ENCODE data around the gene MORN5.
A peak's percentile ranks its signal among the peaks of the same experiment; 100 is the strongest.

Gene MORN5

DNA sequence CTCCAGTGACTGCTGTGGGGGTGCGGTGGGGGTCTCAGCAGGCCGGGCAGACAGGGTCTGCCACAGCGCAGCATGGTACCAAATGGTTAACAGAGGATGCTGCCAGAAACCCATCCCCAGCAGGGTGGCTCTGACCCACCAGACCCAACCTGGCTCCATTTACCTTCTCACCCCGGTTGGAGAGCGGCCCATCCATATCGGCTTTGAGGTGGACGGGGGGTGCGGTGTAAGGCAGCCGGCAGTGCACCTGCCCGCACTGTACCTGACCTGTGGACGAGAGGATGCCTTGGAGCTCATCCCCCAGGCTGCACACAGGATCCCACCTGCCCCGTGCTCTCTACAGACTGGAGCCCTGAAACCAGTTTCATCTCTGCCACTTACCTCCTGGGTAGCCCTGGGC, 49.7 kb downstream of the MORN5 start:
- Histone ChIP-seq H3K27me3 (ENCODE audit: control insufficient read depth, insufficient read depth, low read length) (peaks cover 48% of the 10 kb centered on the region), H3K9me3 (replicated peaks; ENCODE audit: low read length) (no peaks in the 10 kb centered on the region), H3K9ac (ENCODE audit: low read depth, low read length) (no peak overlapping the region), H3K36me3 (ENCODE audit: insufficient read depth, low read length) (no peaks in the 10 kb centered on the region), H3K4me3 (ENCODE audit: low read length) (no peak overlapping the region), H3K4me2 (ENCODE audit: low read length) (no peak overlapping the region), H3K4me1 (ENCODE audit: control insufficient read depth, insufficient read depth, low read length) (peaks cover 25% of the 10 kb centered on the region)

DNA sequence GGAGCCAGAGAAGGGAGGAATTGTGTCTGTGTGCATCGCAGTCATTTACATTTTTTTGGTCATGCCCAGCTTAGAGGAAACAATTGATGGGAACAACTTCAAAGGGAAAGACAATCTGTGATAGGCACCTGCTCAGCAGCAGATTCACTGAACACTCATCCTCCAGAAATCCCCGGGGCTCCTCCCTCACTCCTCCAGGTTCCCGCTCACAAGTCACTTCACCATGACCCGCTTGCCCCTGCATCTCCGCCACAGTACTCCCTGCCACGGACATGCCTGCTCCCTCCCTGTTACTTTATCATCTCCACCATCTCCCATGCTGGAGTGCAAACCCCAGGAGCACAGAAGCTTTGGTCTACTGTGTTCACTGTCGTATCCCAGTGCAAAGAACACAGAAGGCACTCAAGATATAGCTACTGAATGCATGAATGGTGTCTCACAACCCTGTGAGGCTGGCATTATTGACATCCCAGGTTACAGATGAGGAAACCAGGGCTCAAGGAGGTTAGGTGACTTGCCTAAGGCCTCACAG, 52.8 kb downstream of the MORN5 start:
- no peak overlapping the region for H3K9ac ChIP-seq (ENCODE audit: low read depth, low read length)
- peaks cover 10% of the 10 kb centered on the region for H3K4me1 ChIP-seq (ENCODE audit: control insufficient read depth, insufficient read depth, low read length)
- no peaks in the 10 kb centered on the region for H3K9me3 ChIP-seq (replicated peaks; ENCODE audit: low read length)
- H3K27me3 ChIP-seq (ENCODE audit: control insufficient read depth, insufficient read depth, low read length): peaks cover 68% of the 10 kb centered on the region
- no peak overlapping the region for H3K4me3 ChIP-seq (ENCODE audit: low read length)
- H3K36me3 ChIP-seq (ENCODE audit: insufficient read depth, low read length): no peaks in the 10 kb centered on the region
- H3K4me2 ChIP-seq (ENCODE audit: low read length): no peak overlapping the region

DNA sequence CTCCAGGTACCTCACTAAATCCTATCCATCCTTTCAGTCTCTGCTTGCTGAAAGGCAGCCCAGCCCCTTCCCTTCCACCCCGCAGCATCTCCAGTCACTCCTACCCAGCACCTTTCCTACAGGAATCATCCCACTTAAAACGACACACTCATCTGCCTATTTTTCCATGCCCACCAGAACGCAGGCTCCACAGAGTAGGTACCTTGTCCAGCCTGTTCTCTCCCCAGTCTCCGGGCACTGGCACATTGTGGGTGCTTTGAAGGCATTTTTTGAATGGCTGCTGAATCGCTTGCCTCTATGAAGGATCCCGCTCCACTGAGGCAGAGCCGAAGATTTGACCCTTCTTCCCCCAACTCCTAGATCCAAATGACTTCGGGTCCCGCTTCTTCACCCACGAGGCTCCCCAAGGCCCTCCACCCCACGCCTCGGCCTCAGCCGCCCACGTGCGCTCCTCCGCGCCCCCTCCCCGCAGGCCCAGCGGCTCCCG, 53.4 kb downstream of the MORN5 start:
- Histone ChIP-seq H3K4me3 (ENCODE audit: low read length) (peak overlapping the region; percentile 57), H3K36me3 (ENCODE audit: insufficient read depth, low read length) (no peaks in the 10 kb centered on the region)

DNA sequence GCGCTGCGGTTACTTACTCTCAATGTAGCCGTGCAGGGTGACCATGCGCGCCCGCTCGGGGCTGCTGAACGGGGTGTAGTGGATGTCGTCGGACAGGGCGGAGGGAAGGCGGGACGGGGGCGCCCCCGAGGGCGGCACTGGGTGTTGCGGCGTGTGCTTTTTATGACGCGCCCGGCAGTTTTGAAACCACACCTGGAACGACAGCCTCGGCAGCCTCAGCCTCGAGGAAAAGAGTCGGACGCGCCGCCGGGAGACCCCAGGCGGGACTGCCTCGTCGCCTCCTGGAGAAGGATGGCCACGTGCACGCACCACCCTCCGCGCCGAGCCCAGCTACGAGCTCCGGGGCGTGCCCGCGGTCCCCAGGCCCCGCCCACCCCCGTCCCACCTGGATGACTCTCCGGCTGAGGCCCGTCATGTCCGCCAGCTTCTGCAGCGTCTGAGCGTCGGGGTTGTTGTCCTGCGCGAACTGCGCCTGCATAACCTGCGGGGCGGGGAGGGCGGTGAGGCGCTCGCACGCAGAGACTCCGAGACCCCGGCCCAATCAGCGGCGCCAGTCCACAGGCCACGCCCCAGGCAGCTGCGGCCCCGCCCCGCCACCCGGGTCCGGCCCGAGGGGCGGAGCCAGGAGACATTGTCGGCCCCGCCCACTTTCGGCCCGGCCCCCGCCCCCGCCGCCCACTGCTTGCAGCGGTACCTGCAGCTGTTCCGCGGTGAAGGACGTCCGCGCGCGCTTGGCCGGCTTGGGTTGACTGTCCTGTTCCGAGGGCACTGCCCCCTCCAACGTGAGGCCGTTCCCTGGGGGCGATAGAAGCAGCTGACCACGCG, 54.1 kb downstream of the MORN5 start:
- peaks cover 75% of the 10 kb centered on the region for H3K27me3 ChIP-seq (ENCODE audit: control insufficient read depth, insufficient read depth, low read length)

More for the DNA sequence above, 53.4 kb downstream of the MORN5 start:
- H3K9ac ChIP-seq (ENCODE audit: low read depth, low read length): no peak overlapping the region
- no peaks in the 10 kb centered on the region for H3K9me3 ChIP-seq (replicated peaks; ENCODE audit: low read length)
- peaks cover 69% of the 10 kb centered on the region for H3K27me3 ChIP-seq (ENCODE audit: control insufficient read depth, insufficient read depth, low read length)
- H3K4me2 ChIP-seq (ENCODE audit: low read length): peak overlapping the region; percentile 75
- H3K4me1 ChIP-seq (ENCODE audit: control insufficient read depth, insufficient read depth, low read length): peaks cover 12% of the 10 kb centered on the region

GRCh38 chr9:122214507-122214906, 54.8 kb downstream of the MORN5 start:
- Histone ChIP-seq H3K4me2 (ENCODE audit: low read length) (peak overlapping the region; percentile 75), H3K4me3 (ENCODE audit: low read length) (peak overlapping the region; percentile 39), H3K9ac (ENCODE audit: low read depth, low read length) (no peak overlapping the region), H3K27me3 (ENCODE audit: control insufficient read depth, insufficient read depth, low read length) (peaks cover 82% of the 10 kb centered on the region), H3K36me3 (ENCODE audit: insufficient read depth, low read length) (no peaks in the 10 kb centered on the region), H3K4me1 (ENCODE audit: control insufficient read depth, insufficient read depth, low read length) (peaks cover 19% of the 10 kb centered on the region), H3K9me3 (replicated peaks; ENCODE audit: low read length) (no peaks in the 10 kb centered on the region)

More for the DNA sequence above, 54.1 kb downstream of the MORN5 start:
- H3K4me2 ChIP-seq (ENCODE audit: low read length): peak overlapping the region; percentile 75
- no peaks in the 10 kb centered on the region for H3K9me3 ChIP-seq (replicated peaks; ENCODE audit: low read length)
- peaks cover 14% of the 10 kb centered on the region for H3K4me1 ChIP-seq (ENCODE audit: control insufficient read depth, insufficient read depth, low read length)
- peak overlapping the region; percentile 57 for H3K4me3 ChIP-seq (ENCODE audit: low read length)
- H3K9ac ChIP-seq (ENCODE audit: low read depth, low read length): no peak overlapping the region
- no peaks in the 10 kb centered on the region for H3K36me3 ChIP-seq (ENCODE audit: insufficient read depth, low read length)

DNA sequence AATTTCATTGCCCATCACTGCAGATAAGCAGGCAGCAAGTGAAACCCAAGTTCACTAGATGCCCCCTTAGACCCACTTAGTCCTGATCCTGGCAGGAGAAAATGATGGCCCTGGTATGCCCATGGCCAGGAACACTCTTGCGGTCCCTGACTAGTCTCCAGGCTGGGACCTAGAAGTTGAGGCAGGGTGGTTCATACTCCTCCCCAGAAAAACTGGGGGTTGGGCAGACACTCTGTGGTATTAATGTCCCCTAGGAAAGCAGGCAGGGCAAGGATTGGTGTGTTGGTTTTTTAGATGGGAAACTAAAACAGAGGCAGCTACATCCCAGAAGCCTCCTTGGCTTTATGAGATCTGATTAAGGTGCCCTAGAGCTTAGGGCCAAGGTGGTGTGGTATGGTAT, 56.0 kb downstream of the MORN5 start:
- no peak overlapping the region for H3K4me3 ChIP-seq (ENCODE audit: low read length)
- H3K4me1 ChIP-seq (ENCODE audit: control insufficient read depth, insufficient read depth, low read length): peaks cover 26% of the 10 kb centered on the region
- no peak overlapping the region for H3K4me2 ChIP-seq (ENCODE audit: low read length)
- peaks cover 89% of the 10 kb centered on the region for H3K27me3 ChIP-seq (ENCODE audit: control insufficient read depth, insufficient read depth, low read length)
- H3K36me3 ChIP-seq (ENCODE audit: insufficient read depth, low read length): no peaks in the 10 kb centered on the region
- H3K9me3 ChIP-seq (replicated peaks; ENCODE audit: low read length): no peaks in the 10 kb centered on the region
- H3K9ac ChIP-seq (ENCODE audit: low read depth, low read length): no peak overlapping the region

DNA sequence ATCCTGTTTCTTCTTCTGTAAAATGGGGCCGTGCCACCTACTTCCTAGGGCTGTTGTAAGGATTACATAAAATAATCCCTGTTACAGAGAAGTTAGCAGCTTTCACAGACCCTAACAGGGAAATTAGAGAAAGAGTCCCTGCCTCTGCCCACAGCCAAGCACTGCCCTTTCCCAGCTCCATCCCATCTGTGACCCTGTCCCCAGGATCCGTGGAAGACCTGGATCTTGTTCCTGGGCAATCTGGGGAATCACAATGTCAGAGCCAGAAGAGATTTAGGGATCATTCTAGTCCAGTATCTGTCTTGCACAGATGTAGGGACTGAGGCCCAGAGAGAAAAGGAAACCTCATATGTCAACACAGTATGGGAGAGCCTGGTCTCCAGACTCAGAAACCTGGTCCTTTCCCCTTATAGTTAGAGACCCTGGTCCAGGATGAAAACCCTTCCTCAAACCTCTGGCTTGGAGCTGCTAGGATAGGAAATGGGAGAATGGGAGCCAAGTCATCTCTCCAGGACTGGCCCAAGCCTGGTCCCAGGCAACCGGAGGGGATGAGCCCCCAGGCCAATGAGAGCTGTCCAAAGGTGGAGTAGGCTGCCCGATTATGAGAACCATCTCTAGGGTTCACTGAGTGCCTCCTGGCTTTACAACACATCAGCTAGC, 56.6 kb downstream of the MORN5 start:
- H3K4me3 ChIP-seq (ENCODE audit: low read length): no peak overlapping the region
- H3K9me3 ChIP-seq (replicated peaks; ENCODE audit: low read length): no peaks in the 10 kb centered on the region
- peaks cover 90% of the 10 kb centered on the region for H3K27me3 ChIP-seq (ENCODE audit: control insufficient read depth, insufficient read depth, low read length)
- H3K9ac ChIP-seq (ENCODE audit: low read depth, low read length): no peak overlapping the region
- H3K36me3 ChIP-seq (ENCODE audit: insufficient read depth, low read length): no peaks in the 10 kb centered on the region
- H3K4me2 ChIP-seq (ENCODE audit: low read length): no peak overlapping the region
- H3K4me1 ChIP-seq (ENCODE audit: control insufficient read depth, insufficient read depth, low read length): peaks cover 26% of the 10 kb centered on the region

DNA sequence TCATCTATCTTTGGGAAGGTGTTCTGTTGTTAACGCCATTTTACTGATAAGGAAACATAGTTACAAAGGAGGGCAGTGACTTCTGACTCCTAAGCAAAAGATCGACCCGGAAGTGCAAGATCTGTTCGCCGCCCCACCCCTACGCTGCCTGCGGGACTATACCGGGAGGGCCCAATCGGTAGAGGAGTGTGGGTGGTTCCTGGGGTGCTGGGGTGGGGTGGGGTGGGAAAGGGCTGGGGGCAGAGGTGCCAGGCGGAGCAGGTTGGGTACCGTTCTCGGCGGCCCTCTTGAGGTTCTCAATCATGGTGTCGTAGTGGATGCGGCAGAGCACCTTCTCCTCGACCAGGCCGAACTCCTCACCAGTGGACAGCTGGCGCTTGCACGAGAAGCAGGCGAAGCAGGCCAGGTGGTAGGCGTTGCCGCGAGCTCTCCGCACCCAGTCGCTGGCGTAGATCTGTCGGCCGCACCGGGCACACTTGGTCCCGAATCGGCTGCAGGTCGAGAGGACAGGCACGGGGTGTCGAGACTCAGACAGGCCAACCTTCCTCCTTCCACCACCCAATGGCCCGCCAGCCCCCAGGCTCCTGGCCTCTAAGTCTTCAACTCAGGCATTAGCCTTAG, 57.2 kb downstream of the MORN5 start:
- Histone ChIP-seq H3K9ac (ENCODE audit: low read depth, low read length) (no peak overlapping the region), H3K9me3 (replicated peaks; ENCODE audit: low read length) (no peaks in the 10 kb centered on the region), H3K27me3 (ENCODE audit: control insufficient read depth, insufficient read depth, low read length) (peaks cover 90% of the 10 kb centered on the region), H3K4me3 (ENCODE audit: low read length) (no peak overlapping the region), H3K4me2 (ENCODE audit: low read length) (no peak overlapping the region), H3K4me1 (ENCODE audit: control insufficient read depth, insufficient read depth, low read length) (peaks cover 26% of the 10 kb centered on the region), H3K36me3 (ENCODE audit: insufficient read depth, low read length) (no peaks in the 10 kb centered on the region)

DNA sequence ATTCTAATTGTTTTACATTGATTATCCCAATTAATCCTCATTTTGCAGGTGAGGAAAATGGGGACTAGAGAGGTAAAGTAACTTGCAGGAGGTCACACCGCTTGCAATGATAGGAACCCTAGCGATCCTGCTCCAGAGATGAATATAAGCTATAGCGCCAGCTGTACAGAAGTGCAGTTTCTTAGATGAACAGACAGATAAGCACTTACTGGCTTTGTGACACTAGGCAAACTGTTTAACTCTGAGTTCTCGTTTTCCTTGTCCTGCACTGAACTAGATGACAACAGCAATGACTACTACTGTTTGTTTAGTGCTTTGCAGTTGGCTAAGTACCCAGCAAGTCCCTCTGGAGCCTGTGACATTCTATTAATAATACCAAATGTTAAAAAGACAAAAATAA, 57.9 kb downstream of the MORN5 start:
- H3K4me2 ChIP-seq (ENCODE audit: low read length): no peak overlapping the region
- H3K9ac ChIP-seq (ENCODE audit: low read depth, low read length): no peak overlapping the region
- peaks cover 26% of the 10 kb centered on the region for H3K4me1 ChIP-seq (ENCODE audit: control insufficient read depth, insufficient read depth, low read length)
- no peak overlapping the region for H3K4me3 ChIP-seq (ENCODE audit: low read length)
- H3K9me3 ChIP-seq (replicated peaks; ENCODE audit: low read length): no peaks in the 10 kb centered on the region
- peaks cover 90% of the 10 kb centered on the region for H3K27me3 ChIP-seq (ENCODE audit: control insufficient read depth, insufficient read depth, low read length)
- no peaks in the 10 kb centered on the region for H3K36me3 ChIP-seq (ENCODE audit: insufficient read depth, low read length)

GRCh38 chr9:122218071-122218934, 58.6 kb downstream of the MORN5 start:
- Histone ChIP-seq H3K4me2 (ENCODE audit: low read length) (peak overlapping the region; percentile 86), H3K4me3 (ENCODE audit: low read length) (no peak overlapping the region)

More at GRCh38 chr9:122218071-122218934, 58.6 kb downstream of the MORN5 start:
- H3K4me1 ChIP-seq (ENCODE audit: control insufficient read depth, insufficient read depth, low read length): peaks cover 26% of the 10 kb centered on the region
- H3K27me3 ChIP-seq (ENCODE audit: control insufficient read depth, insufficient read depth, low read length): peaks cover 90% of the 10 kb centered on the region
- no peak overlapping the region for H3K9ac ChIP-seq (ENCODE audit: low read depth, low read length)
- H3K9me3 ChIP-seq (replicated peaks; ENCODE audit: low read length): no peaks in the 10 kb centered on the region
- H3K36me3 ChIP-seq (ENCODE audit: insufficient read depth, low read length): no peaks in the 10 kb centered on the region
